NB4 (cell line): ENCODE measurements around the gene RNU11.

Experiments
- DNase-seq: peaks from one replicate; pipeline ENCODE4 v3.0.0; 2010; ENCODE audit warnings: low read depth
- H3K4me3 ChIP-seq: one replicate; pipeline ENCODE4 v1.5.1; 2011; ENCODE audit warnings: mild to moderate bottlenecking, low read depth, low read length, moderate library complexity
- CTCF ChIP-seq: IDR thresholded peaks from one replicate; pipeline ENCODE4 v1.5.1; 2012; ENCODE audit warnings: low read depth, low read length
- MAX ChIP-seq: IDR thresholded peaks from 2 replicates; pipeline ENCODE4 v1.6.1; 2011; ENCODE audit warnings: low read depth, low read length
- MYC ChIP-seq: IDR thresholded peaks from 2 replicates; pipeline ENCODE4 v1.6.1; 2011; ENCODE audit warnings: low read depth, low read length
- POLR2A ChIP-seq: IDR thresholded peaks from 2 replicates; pipeline ENCODE4 v1.6.1; 2011; ENCODE audit warnings: mild to moderate bottlenecking; ENCODE audit not compliant: insufficient read length; ENCODE audit errors: extremely low read depth

Gene RNU11

GRCh38 chr1:28613175-28613574 is 35.2 kb upstream of the RNU11 start:
- TF ChIP-seq POLR2A (no peak), CTCF (no peak), MAX (no peak), MYC (no peak)
- no peak overlapping the region for H3K4me3 ChIP-seq
- DNase-seq, result no peak

GRCh38 chr1:28631713-28632112 is 16.7 kb upstream of the RNU11 start:
- TF ChIP-seq MAX (no peak), POLR2A (no peak), CTCF (no peak), MYC (no peak)

GRCh38 chr1:28632560-28632959 is 15.8 kb upstream of the RNU11 start:
- H3K4me3 ChIP-seq, result no peak overlapping the region
- DNase-seq, result no peak
- TF ChIP-seq MYC, result no peak

More at GRCh38 chr1:28631713-28632112, 16.7 kb upstream of the RNU11 start:
- no peak overlapping the region for H3K4me3 ChIP-seq
- no peak for DNase-seq

- H3K4me3 ChIP-seq, result no peak overlapping the region
- TF ChIP-seq CTCF (peak; percentile 29), POLR2A (no peak)
- peak; percentile 49 for DNase-seq
Observed at GRCh38 chr1:28640766-28641165, 7.6 kb upstream of the RNU11 start.

GRCh38 chr1:28642056-28642846 is 6.1 kb upstream of the RNU11 start:
- TF ChIP-seq CTCF (no peak), MYC (no peak), POLR2A (no peak), MAX (no peak)
- no peak for DNase-seq
- H3K4me3 ChIP-seq, result peak overlapping the region; percentile 98

- H3K4me3 ChIP-seq, result peak within 1 kb of the TSS; percentile 98
- peak; percentile 98 for TF ChIP-seq MYC
- peak; percentile 89 for TF ChIP-seq POLR2A
- TF ChIP-seq CTCF, result peak; percentile 15
- TF ChIP-seq MAX, result peak; percentile 98
- DNase-seq, result peak; percentile 97
Observed at GRCh38 chr1:28642847-28643635, 5.4 kb upstream of the RNU11 start, which contains the start of gene TAF12. Gene TAF12, minus strand, starts transcription at chr1:28643067. Its CDS starts 20,986 bp downstream, at chr1:28622081.
